HEK293 (cell line): ENCODE data around the gene CPA5.
A peak's percentile ranks its signal among the peaks of the same experiment; 100 is the strongest.

Experiments used
- BCL11A ChIP-seq: fragments of 450-650 bp; formaldehyde crosslinking; IDR thresholded peaks from 2 replicates; pipeline ENCODE4 v1.5.1; 2016; ENCODE audit warnings: low read depth, missing biosample characterization, missing genetic modification characterization
- GLIS1 ChIP-seq: fragments of 450-650 bp; formaldehyde crosslinking; IDR thresholded peaks from 2 replicates; pipeline ENCODE4 v1.5.1; 2016; ENCODE audit warnings: missing biosample characterization, missing genetic modification characterization
- KLF1 ChIP-seq: fragments of 450-650 bp; formaldehyde crosslinking; IDR thresholded peaks from 2 replicates; pipeline ENCODE4 v1.5.1; 2016; ENCODE audit warnings: missing biosample characterization, missing genetic modification characterization
- KLF16 ChIP-seq: fragments of 450-650 bp; formaldehyde crosslinking; IDR thresholded peaks from 2 replicates; pipeline ENCODE4 v1.5.1; 2017; ENCODE audit warnings: missing biosample characterization, missing genetic modification characterization
- KLF8 ChIP-seq: fragments of 450-650 bp; formaldehyde crosslinking; IDR thresholded peaks from 2 replicates; pipeline ENCODE4 v1.5.1; 2016; ENCODE audit warnings: missing biosample characterization, missing genetic modification characterization
- PRDM1 ChIP-seq: fragments of 450-650 bp; formaldehyde crosslinking; IDR thresholded peaks from 2 replicates; pipeline ENCODE4; 2016; ENCODE audit warnings: missing biosample characterization, missing genetic modification characterization
- WT1 ChIP-seq: fragments of 450-650 bp; formaldehyde crosslinking; IDR thresholded peaks from 2 replicates; pipeline ENCODE4 v1.5.1; 2016; ENCODE audit warnings: missing biosample characterization, missing genetic modification characterization
- ZNF175 ChIP-seq: fragments of 450-650 bp; formaldehyde crosslinking; IDR thresholded peaks from 2 replicates; pipeline ENCODE4 v1.5.1; 2016; ENCODE audit warnings: missing biosample characterization, missing genetic modification characterization
- ZNF184 ChIP-seq: fragments of 450-650 bp; IDR thresholded peaks from 2 replicates; pipeline ENCODE4 v1.5.1; 2018; ENCODE audit warnings: missing biosample characterization, mild to moderate bottlenecking, missing genetic modification characterization
- ZNF221 ChIP-seq: fragments of 450-650 bp; formaldehyde crosslinking; IDR thresholded peaks from 2 replicates; pipeline ENCODE4 v1.5.1; 2017; ENCODE audit warnings: missing biosample characterization, missing genetic modification characterization, borderline replicate concordance
- ZNF366 ChIP-seq: fragments of 450-650 bp; formaldehyde crosslinking; conservative IDR thresholded peaks from 2 replicates; pipeline ENCODE4 v1.5.1; 2016; ENCODE audit warnings: missing biosample characterization, missing genetic modification characterization
- ZNF510 ChIP-seq: fragments of 450-650 bp; formaldehyde crosslinking; IDR thresholded peaks from 2 replicates; pipeline ENCODE4 v1.5.1; 2018; ENCODE audit warnings: mild to moderate bottlenecking, missing genetic modification characterization, missing biosample characterization; ENCODE audit not compliant: insufficient replicate concordance
- ZNF521 ChIP-seq: fragments of 450-650 bp; formaldehyde crosslinking; IDR thresholded peaks from 2 replicates; pipeline ENCODE4 v1.5.1; 2017; ENCODE audit warnings: missing biosample characterization, mild to moderate bottlenecking, missing genetic modification characterization
- ZNF530 ChIP-seq: fragments of 450-650 bp; formaldehyde crosslinking; IDR thresholded peaks from 2 replicates; pipeline ENCODE4 v1.5.1; 2016; ENCODE audit warnings: low read depth, missing biosample characterization, missing genetic modification characterization
- ZNF560 ChIP-seq: fragments of 450-650 bp; formaldehyde crosslinking; IDR thresholded peaks from 2 replicates; pipeline ENCODE4 v1.5.1; 2017; ENCODE audit warnings: missing biosample characterization, missing genetic modification characterization, borderline replicate concordance
- ZNF571 ChIP-seq: fragments of 450-650 bp; formaldehyde crosslinking; IDR thresholded peaks from 2 replicates; pipeline ENCODE4 v1.5.0; 2017; ENCODE audit warnings: missing biosample characterization, missing genetic modification characterization
- ZNF585B ChIP-seq: fragments of 450-650 bp; formaldehyde crosslinking; IDR thresholded peaks from 2 replicates; pipeline ENCODE4 v1.5.1; 2016; ENCODE audit warnings: missing biosample characterization, missing genetic modification characterization
- ZNF629 ChIP-seq: fragments of 450-650 bp; formaldehyde crosslinking; IDR thresholded peaks from 2 replicates; pipeline ENCODE4 v1.5.1; 2017; ENCODE audit warnings: missing biosample characterization, missing genetic modification characterization
- ZNF791 ChIP-seq: fragments of 450-650 bp; formaldehyde crosslinking; IDR thresholded peaks from 2 replicates; pipeline ENCODE4 v1.5.1; 2016; ENCODE audit warnings: missing biosample characterization, missing genetic modification characterization
- ZNF792 ChIP-seq: fragments of 450-650 bp; formaldehyde crosslinking; IDR thresholded peaks from 2 replicates; pipeline ENCODE4 v1.5.1; 2016; ENCODE audit warnings: missing biosample characterization, missing genetic modification characterization
- TF ChIP-seq, protein P1 (sequence below): fragments of 450-650 bp; formaldehyde crosslinking; IDR thresholded peaks from 2 replicates; pipeline ENCODE4 v1.5.0; 2017; ENCODE audit warnings: missing biosample characterization, missing genetic modification characterization, borderline replicate concordance
- TF ChIP-seq, protein P2 (sequence below): fragments of 450-650 bp; IDR thresholded peaks from 2 replicates; pipeline ENCODE4 v1.5.1; 2018; ENCODE audit warnings: missing biosample characterization, missing genetic modification characterization
- TF ChIP-seq, protein P3 (sequence below): fragments of 450-650 bp; formaldehyde crosslinking; IDR thresholded peaks from 2 replicates; pipeline ENCODE4 v1.5.1; 2017; ENCODE audit warnings: missing biosample characterization, missing genetic modification characterization
- TF ChIP-seq, protein P4 (sequence below): fragments of 450-650 bp; formaldehyde crosslinking; IDR thresholded peaks from 2 replicates; pipeline ENCODE4 v1.5.1; 2017; ENCODE audit warnings: missing biosample characterization, missing genetic modification characterization
- TF ChIP-seq, protein P5 (sequence below): fragments of 450-650 bp; formaldehyde crosslinking; IDR thresholded peaks from 2 replicates; pipeline ENCODE4 v1.5.1; 2016; ENCODE audit warnings: missing biosample characterization, missing genetic modification characterization
- TF ChIP-seq, protein P6 (sequence below): fragments of 450-650 bp; formaldehyde crosslinking; IDR thresholded peaks from 2 replicates; pipeline ENCODE4 v1.5.1; 2016; ENCODE audit warnings: missing biosample characterization, missing genetic modification characterization

Gene CPA5

DNA sequence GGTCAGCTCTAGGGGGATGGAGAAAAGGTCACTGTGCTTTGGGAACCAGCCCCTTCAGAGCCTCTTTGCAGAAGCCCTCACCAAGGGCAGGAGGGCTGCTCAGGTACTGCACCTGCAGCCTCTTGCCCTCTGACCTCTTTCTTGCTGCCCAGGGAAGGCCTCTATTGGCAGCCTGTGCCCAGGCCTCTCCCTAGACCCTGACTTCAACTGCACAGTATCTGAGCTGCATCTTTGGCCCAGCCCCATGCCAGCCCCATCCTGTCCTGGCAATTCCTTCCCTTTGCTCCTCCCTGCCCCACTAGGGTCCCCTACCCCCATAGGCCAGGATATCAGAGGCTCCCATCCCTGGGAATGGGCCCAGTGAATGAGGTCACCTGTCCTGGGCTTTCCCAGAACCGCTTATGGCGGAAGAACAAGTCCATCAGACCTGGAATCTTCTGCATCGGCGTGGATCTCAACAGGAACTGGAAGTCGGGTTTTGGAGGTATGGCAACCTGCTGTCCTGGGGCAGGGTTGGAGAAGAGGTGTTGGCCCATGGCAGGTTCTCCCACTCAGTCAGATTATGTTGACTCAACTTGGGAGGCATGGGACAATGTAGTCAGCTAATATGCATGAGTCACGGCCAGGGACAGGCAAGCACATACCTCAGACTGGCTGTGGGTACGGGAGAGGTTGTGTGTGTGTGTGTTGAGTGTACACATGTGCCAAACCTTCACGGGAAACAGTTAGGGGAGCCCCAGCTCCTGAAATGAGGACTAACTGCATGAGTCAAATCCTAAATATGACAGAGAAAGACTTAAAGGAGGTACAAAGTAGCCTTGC is 18.6 kb downstream of the CPA5 start (continued):
- TF ChIP-seq ZNF530 (tag by site-specific recombination): no peak
- TF ChIP-seq ZNF571: no peak
- no peak for TF ChIP-seq ZNF510 (tag by site-specific recombination)
- TF ChIP-seq, protein P1, sequence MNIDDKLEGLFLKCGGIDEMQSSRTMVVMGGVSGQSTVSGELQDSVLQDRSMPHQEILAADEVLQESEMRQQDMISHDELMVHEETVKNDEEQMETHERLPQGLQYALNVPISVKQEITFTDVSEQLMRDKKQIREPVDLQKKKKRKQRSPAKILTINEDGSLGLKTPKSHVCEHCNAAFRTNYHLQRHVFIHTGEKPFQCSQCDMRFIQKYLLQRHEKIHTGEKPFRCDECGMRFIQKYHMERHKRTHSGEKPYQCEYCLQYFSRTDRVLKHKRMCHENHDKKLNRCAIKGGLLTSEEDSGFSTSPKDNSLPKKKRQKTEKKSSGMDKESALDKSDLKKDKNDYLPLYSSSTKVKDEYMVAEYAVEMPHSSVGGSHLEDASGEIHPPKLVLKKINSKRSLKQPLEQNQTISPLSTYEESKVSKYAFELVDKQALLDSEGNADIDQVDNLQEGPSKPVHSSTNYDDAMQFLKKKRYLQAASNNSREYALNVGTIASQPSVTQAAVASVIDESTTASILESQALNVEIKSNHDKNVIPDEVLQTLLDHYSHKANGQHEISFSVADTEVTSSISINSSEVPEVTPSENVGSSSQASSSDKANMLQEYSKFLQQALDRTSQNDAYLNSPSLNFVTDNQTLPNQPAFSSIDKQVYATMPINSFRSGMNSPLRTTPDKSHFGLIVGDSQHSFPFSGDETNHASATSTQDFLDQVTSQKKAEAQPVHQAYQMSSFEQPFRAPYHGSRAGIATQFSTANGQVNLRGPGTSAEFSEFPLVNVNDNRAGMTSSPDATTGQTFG (tag by site-specific recombination): no peak
- peak; percentile 67 for TF ChIP-seq GLIS1 (tag by site-specific recombination)
- TF ChIP-seq ZNF366 (tag by site-specific recombination): peak; percentile 47
- 0 out of 2 replicates have a peak, but pooled peaks have one; percentile 30 for TF ChIP-seq ZNF560 (tag by site-specific recombination)
- TF ChIP-seq ZNF175 (tag by site-specific recombination): no peak
- peak; percentile 36; the same call in 1 of the 2 replicates for TF ChIP-seq WT1
- TF ChIP-seq ZNF791 (tag by site-specific recombination): no peak
- TF ChIP-seq ZNF585B: no peak
- TF ChIP-seq ZNF629 (tag by site-specific recombination): peak; percentile 61
- TF ChIP-seq, protein P2, sequence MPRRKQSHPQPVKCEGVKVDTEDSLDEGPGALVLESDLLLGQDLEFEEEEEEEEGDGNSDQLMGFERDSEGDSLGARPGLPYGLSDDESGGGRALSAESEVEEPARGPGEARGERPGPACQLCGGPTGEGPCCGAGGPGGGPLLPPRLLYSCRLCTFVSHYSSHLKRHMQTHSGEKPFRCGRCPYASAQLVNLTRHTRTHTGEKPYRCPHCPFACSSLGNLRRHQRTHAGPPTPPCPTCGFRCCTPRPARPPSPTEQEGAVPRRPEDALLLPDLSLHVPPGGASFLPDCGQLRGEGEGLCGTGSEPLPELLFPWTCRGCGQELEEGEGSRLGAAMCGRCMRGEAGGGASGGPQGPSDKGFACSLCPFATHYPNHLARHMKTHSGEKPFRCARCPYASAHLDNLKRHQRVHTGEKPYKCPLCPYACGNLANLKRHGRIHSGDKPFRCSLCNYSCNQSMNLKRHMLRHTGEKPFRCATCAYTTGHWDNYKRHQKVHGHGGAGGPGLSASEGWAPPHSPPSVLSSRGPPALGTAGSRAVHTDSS (tag by site-specific recombination): no peak
- TF ChIP-seq, protein P3, sequence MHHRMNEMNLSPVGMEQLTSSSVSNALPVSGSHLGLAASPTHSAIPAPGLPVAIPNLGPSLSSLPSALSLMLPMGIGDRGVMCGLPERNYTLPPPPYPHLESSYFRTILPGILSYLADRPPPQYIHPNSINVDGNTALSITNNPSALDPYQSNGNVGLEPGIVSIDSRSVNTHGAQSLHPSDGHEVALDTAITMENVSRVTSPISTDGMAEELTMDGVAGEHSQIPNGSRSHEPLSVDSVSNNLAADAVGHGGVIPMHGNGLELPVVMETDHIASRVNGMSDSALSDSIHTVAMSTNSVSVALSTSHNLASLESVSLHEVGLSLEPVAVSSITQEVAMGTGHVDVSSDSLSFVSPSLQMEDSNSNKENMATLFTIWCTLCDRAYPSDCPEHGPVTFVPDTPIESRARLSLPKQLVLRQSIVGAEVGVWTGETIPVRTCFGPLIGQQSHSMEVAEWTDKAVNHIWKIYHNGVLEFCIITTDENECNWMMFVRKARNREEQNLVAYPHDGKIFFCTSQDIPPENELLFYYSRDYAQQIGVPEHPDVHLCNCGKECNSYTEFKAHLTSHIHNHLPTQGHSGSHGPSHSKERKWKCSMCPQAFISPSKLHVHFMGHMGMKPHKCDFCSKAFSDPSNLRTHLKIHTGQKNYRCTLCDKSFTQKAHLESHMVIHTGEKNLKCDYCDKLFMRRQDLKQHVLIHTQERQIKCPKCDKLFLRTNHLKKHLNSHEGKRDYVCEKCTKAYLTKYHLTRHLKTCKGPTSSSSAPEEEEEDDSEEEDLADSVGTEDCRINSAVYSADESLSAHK (tag by site-specific recombination): no peak
- 0 out of 2 replicates have a peak, but pooled peaks have one; percentile 23 for TF ChIP-seq KLF8 (tag by site-specific recombination)
- TF ChIP-seq ZNF221 (tag by site-specific recombination): no peak
- TF ChIP-seq, protein P4, sequence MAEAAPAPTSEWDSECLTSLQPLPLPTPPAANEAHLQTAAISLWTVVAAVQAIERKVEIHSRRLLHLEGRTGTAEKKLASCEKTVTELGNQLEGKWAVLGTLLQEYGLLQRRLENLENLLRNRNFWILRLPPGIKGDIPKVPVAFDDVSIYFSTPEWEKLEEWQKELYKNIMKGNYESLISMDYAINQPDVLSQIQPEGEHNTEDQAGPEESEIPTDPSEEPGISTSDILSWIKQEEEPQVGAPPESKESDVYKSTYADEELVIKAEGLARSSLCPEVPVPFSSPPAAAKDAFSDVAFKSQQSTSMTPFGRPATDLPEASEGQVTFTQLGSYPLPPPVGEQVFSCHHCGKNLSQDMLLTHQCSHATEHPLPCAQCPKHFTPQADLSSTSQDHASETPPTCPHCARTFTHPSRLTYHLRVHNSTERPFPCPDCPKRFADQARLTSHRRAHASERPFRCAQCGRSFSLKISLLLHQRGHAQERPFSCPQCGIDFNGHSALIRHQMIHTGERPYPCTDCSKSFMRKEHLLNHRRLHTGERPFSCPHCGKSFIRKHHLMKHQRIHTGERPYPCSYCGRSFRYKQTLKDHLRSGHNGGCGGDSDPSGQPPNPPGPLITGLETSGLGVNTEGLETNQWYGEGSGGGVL (tag by site-specific recombination): peak; percentile 45; the same call in 1 of the 2 replicates
- TF ChIP-seq, protein P5, sequence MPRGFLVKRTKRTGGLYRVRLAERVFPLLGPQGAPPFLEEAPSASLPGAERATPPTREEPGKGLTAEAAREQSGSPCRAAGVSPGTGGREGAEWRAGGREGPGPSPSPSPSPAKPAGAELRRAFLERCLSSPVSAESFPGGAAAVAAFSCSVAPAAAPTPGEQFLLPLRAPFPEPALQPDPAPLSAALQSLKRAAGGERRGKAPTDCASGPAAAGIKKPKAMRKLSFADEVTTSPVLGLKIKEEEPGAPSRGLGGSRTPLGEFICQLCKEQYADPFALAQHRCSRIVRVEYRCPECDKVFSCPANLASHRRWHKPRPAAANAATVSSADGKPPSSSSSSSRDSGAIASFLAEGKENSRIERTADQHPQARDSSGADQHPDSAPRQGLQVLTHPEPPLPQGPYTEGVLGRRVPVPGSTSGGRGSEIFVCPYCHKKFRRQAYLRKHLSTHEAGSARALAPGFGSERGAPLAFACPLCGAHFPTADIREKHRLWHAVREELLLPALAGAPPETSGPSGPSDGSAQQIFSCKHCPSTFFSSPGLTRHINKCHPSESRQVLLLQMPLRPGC (tag by site-specific recombination): peak; percentile 80
- no peak for TF ChIP-seq BCL11A (tag by site-specific recombination)
- TF ChIP-seq PRDM1: no peak
- TF ChIP-seq, protein P6, sequence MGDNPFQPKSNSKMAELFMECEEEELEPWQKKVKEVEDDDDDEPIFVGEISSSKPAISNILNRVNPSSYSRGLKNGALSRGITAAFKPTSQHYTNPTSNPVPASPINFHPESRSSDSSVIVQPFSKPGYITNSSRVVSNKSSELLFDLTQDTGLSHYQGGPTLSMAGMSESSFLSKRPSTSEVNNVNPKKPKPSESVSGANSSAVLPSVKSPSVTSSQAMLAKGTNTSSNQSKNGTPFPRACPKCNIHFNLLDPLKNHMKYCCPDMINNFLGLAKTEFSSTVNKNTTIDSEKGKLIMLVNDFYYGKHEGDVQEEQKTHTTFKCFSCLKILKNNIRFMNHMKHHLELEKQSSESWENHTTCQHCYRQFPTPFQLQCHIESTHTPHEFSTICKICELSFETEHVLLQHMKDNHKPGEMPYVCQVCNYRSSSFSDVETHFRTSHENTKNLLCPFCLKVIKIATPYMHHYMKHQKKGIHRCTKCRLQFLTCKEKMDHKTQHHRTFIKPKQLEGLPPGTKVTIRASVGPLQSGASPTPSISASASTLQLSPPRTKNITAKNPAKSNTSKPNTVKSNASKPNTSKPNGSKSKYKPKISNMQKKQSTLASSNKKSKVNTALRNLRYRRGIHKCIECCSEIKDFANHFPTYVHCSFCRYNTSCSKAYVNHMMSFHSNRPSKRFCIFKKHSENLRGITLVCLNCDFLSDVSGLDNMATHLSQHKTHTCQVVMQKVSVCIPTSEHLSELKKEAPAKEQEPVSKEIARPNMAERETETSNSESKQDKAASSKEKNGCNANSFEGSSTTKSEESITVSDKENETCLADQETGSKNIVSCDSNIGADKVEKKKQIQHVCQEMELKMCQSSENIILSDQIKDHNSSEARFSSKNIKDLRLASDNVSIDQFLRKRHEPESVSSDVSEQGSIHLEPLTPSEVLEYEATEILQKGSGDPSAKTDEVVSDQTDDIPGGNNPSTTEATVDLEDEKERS: no peak
- TF ChIP-seq ZNF792 (tag by site-specific recombination): no peak
- peak; percentile 59; the same call in 1 of the 2 replicates for TF ChIP-seq ZNF184 (tag by site-specific recombination)
- TF ChIP-seq ZNF521 (tag by site-specific recombination): no peak
- TF ChIP-seq KLF1 (tag by site-specific recombination): no peak
- no peak for TF ChIP-seq KLF16 (tag by site-specific recombination)
